ENCODE measurements around the gene TH.

TH gene

GRCh38 chr11:2208691-2209369 lies 37.2 kb upstream of the TH start:
- no peak for DNase-seq (ENCODE audit: low read depth in 1 of 2, low spot score in 1 of 2)

DNA sequence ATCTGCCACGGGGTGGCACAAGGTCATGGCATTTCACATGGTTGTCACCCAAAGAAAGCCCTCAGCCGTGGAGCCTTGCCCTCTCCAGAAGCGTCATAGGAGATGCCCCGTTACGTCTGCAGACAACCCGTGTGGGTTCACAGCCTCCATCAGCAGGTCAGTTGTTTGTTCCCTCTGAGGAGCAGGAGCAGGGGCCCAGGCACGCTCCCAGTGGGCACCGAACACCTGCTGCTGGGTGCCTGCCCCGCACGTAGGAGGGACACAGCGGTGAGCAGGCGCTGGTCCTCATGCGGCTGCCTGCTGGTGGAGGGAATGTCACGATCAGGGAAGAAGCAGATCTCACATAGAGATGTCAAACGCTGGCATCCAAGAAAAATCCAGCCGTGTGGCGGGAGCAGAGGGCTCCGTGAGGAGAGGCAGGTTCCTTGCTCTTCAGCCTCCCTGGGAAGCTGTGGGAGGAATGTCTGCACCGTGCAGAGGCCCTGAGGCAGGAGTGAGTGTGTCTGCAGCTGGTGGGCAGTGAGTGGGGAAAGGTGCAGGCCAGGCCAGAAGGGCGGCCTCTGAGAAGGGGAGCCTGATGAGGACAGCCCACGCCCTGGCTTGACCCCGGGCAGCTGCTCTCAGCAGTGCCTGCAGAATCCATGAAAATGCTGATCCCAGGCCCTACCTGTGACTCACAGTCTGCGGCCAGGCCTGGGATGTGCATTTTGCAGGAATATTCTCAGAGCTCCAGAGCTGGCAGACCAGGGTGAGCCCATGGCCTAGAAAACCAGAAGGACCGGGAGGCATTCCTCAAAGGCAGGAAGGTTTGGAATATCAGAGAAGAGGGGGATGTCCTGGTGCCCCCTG lies 36.4 kb upstream of the TH start:
- no peak for DNase-seq (ENCODE audit: low read depth in 1 of 2, low spot score in 1 of 2)

DNA sequence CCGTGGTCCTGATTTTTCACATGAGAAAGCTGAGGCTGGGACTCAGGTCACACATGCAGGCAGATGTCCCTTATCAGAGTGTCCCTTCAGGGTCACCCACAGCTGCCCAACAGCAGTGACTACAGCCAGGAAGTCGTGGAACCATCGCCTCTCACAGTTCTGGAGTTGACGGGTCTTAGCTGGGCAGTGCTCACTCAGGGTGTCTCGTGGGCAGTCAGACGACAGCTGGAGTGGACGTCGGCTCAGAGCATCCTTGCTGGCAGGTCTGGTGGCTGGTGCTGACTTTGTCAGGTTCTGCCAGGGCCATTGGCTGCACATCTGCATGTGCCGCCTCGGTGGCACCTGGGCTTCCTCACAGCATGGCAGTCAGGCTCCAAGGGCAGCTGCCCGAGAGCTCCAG lies 35.6 kb upstream of the TH start:
- DNase-seq (ENCODE audit: low read depth in 1 of 2, low spot score in 1 of 2): no peak

GRCh38 chr11:2205981-2206690 lies 34.5 kb upstream of the TH start:
- DNase-seq (ENCODE audit: low read depth in 1 of 2, low spot score in 1 of 2): no peak

- no peak for DNase-seq (ENCODE audit: low read depth in 1 of 2, low spot score in 1 of 2)
These were observed 33.7 kb upstream of the TH start for GRCh38 chr11:2205214-2205720.

- no peak for DNase-seq (ENCODE audit: low read depth in 1 of 2, low spot score in 1 of 2)
These were observed 33.0 kb upstream of the TH start for GRCh38 chr11:2204361-2205213.

DNA sequence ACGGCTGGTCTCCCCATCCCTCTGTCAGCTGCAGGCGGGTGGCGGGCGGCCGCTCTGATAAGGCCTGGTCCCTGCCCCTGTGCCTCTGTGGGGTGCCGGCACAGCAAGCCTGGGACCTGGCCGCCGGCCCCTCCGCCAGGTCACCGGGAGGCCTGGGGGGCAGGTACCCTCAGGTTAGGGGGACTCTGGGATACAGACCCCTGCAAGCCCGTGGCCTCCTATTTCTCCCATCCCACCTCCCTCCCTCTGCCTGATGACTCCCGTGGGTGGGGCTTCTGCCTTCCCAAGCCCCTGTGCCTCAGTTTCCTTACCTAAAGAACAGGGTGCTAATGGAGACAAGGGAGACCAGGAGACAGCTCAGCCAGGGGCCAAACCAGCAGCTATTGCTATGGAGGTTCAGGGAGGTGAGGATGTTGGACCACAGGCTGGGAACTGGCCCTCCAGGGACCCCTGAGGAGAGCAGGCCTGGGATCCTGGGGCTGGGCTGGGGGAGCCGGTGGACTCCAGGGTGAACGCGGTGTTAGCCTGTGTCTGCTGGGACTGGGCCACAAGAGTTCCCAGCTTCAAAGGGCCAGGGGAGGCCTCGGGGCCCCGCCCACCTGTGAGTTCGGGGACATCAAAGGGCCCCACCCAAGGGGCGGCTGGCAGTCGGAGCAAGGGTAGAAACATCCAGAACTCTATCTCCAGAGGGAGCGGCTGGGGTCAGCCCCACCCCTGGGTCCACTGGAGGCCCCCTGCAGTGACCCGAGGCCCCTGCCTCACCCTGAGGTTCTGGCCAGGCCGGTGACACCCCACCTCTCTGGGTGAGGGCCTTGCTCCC lies 32.0 kb upstream of the TH start:
- no peak for DNase-seq (ENCODE audit: low read depth in 1 of 2, low spot score in 1 of 2)

- no peak for DNase-seq (ENCODE audit: low read depth in 1 of 2, low spot score in 1 of 2)
These were observed 31.4 kb upstream of the TH start for GRCh38 chr11:2202900-2203439.

DNA sequence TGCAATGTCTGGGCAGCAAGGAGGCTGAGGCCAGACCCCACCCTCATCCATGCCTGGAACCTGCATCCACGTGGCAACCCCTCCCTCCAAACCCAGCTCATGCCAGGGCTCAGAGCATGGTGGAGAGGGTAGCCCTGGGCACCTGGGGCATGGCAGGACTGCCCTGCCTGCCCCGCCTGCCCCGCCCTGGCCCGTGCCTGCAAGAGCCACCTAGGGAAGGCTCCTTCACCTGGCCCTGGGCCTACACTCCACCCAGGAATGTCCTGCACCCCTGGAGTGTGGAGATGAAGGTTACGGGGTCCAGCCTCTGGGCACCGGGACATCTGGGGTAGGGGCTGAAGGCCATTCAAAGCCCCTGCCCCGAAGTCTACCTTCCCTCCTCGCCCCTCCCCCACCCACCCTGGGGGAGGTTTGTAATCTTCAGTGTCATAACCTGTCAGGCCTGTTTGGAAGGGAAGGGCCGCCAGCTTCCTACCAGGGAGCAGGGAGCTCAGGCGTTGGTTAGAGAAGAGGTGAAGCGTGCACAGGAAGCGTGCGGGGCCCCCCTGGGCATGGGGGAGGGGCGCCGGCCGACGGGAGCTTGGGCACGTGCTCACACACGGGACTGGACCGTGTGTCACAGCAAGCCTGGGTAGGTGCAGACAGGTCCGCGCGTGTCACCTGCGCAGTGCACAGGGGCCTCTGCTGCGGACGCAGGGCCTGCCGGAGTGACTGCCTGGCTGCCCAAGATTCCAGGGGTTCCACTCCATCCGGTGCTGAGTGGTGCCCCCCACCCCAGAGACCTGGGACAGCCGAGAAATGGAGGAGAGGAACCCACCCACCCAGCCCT lies 30.7 kb upstream of the TH start:
- DNase-seq (ENCODE audit: low read depth in 1 of 2, low spot score in 1 of 2): no peak

DNA sequence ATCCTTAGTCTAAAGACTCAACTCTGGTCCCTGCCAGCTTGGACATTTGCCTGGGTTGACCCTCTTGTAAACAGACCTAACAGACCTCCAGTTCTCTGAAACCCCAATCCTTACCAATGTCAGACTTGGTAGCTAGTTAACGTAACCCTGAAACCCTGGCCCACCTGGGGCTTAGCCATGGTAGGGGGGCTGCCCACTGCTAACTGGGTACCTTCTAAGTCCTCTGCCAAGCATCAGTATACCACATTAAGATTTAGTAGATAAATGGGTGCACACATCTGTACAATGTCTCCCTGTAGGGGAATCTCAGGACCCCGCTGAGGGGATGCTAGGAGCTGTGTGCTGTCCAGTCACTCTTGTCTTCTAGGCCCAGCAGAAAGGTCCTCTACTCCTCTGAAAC lies 29.9 kb upstream of the TH start:
- no peak for DNase-seq (ENCODE audit: low read depth in 1 of 2, low spot score in 1 of 2)

GRCh38 chr11:2200957-2201519 lies 29.4 kb upstream of the TH start:
- DNase-seq (ENCODE audit: low read depth in 1 of 2, low spot score in 1 of 2): no peak

- no peak for DNase-seq (ENCODE audit: low read depth in 1 of 2, low spot score in 1 of 2)
These were observed 28.9 kb upstream of the TH start for GRCh38 chr11:2200536-2200935.

DNA sequence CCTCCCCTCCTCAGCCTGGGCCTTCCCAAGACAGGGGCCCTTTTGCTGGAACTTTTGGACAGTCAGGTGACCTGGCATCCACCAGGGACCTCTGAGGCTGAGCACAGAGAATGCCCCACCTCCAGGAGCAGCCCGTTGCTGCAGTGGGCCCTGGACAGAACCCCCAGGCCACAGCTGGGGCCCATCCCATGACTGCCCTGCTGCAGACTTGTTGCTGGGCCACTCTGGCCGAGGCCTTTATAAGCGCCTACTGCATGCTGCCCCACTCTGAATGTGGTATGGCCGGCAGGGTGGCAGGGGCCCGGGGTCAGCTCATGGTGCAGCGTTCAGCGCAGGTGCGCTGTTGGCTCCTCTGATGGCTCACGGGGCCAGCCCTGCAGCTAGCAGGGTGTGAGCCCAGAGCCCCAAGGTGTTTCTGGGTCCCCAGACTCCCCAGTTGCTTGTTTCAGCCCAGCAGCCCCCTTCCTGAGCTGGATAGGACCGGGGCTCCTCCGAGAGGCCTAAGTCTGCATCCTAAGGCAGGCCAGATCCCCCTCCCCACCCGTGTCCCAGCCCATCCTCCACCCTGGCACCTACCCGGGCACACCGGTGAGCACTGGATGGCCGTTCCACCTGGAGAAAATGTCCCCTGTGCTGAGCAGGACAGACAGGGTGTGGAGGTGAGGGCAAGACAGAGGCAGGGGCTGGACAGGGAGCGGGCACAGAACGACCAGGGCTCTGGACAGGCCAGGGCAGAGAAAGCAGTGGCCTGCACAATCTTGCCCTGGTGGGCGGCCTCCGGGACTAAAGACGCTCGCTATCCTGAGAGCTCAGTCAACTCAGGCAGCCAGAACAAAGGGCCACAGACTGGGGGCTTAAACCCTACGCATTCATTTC lies 28.1 kb upstream of the TH start:
- no peak for DNase-seq (ENCODE audit: low read depth in 1 of 2, low spot score in 1 of 2)

DNA sequence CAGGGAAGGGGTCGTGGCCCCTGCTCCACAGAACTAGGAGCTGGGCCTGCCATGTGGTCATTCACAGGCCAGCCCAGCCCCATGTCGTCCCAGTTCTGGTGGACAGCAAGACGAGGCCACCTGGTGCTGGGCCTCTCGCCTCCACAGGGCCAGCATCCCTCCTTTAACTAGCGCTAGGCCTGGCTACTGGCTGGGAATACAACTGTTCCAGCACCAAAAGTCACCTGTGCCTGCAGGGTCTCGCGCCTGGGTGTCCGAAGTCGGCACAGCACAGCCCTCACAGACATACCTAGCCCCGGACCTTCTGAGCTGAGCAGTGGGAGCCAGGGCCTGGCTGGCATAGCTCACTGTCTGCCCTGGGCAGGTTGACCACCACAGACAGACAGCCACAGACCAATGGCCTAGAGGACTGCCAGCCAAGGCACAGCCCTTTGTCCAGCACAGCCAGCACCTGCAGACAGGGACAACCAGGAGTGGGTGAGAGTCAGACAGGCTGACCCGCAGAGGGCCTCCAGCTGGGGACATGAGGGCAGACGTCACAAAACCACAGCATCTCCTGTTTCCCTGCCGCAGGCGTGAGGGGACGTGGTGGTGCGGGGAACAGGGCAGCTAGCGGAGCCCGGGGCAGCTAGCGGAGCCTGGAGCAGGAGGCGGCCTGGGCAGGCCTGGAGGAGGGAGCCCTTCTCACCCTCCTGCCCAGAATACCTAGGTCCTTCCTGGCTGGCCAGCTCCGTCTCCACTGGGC lies 27.2 kb upstream of the TH start:
- DNase-seq (ENCODE audit: low read depth in 1 of 2, low spot score in 1 of 2): no peak

- no peak for DNase-seq (ENCODE audit: low read depth in 1 of 2, low spot score in 1 of 2)
These were observed 26.3 kb upstream of the TH start for GRCh38 chr11:2197771-2198520.

All from stimulated activated CD4-positive, alpha-beta T cell treated with anti-CD3 and anti-CD28 coated beads, Interleukin-15, amount 100 ng/mL, for 1 hour (primary cell).